ENCODE data around the gene PRIM2.
"Not testable (repeated sequence)": the region's sequence is repeated elsewhere in the genome, so short reads cannot be mapped to it uniquely, and the experiment has no call there.

Gene PRIM2

GRCh38 chr6:57317060-57317943 is at the start of gene PRIM2:
TSS of gene PRIM2 (plus strand) at chr6:57317630. CDS start at chr6:57318446, 816 bp downstream.
- FAIRE-seq = peak; percentile 94
- DNase-seq (ENCODE audit: extremely low spot score, insufficient read length, low read depth) = peak; percentile 73

- no peak for FAIRE-seq
- no peak for DNase-seq (ENCODE audit: extremely low spot score, insufficient read length, low read depth)
Measured at GRCh38 chr6:57268294-57268640, 49.2 kb upstream of the PRIM2 start.

GRCh38 chr6:57274113-57274824 is 43.2 kb upstream of the PRIM2 start:
- FAIRE-seq; DNase-seq (ENCODE audit: extremely low spot score, insufficient read length, low read depth): not testable (repeated sequence)

GRCh38 chr6:57275384-57275783 is 42.0 kb upstream of the PRIM2 start:
- FAIRE-seq (no peak), DNase-seq (ENCODE audit: extremely low spot score, insufficient read length, low read depth) (no peak)

- FAIRE-seq = no peak
- no peak for DNase-seq (ENCODE audit: extremely low spot score, insufficient read length, low read depth)
Measured at GRCh38 chr6:57276946-57277345, 40.5 kb upstream of the PRIM2 start.

GRCh38 chr6:57278570-57278969 is 38.9 kb upstream of the PRIM2 start:
- FAIRE-seq (no peak), DNase-seq (ENCODE audit: extremely low spot score, insufficient read length, low read depth) (no peak)

- no peak for FAIRE-seq
Measured at GRCh38 chr6:57279013-57279412, 38.4 kb upstream of the PRIM2 start.

GRCh38 chr6:57283106-57283505 is 34.3 kb upstream of the PRIM2 start:
- FAIRE-seq = no peak

More at GRCh38 chr6:57279013-57279412, 38.4 kb upstream of the PRIM2 start:
- no peak for DNase-seq (ENCODE audit: extremely low spot score, insufficient read length, low read depth)

GRCh38 chr6:57283911-57284455 is 33.4 kb upstream of the PRIM2 start:
- FAIRE-seq (no peak), DNase-seq (ENCODE audit: extremely low spot score, insufficient read length, low read depth) (no peak)

More at GRCh38 chr6:57283106-57283505, 34.3 kb upstream of the PRIM2 start:
- no peak for DNase-seq (ENCODE audit: extremely low spot score, insufficient read length, low read depth)

GRCh38 chr6:57288136-57288535 is 29.3 kb upstream of the PRIM2 start:
- DNase-seq (ENCODE audit: extremely low spot score, insufficient read length, low read depth); FAIRE-seq: not testable (repeated sequence)

GRCh38 chr6:57293472-57293871 is 24.0 kb upstream of the PRIM2 start:
- FAIRE-seq; DNase-seq (ENCODE audit: extremely low spot score, insufficient read length, low read depth): not testable (repeated sequence)

- FAIRE-seq = no peak
Measured at GRCh38 chr6:57294862-57295445, 22.5 kb upstream of the PRIM2 start.

GRCh38 chr6:57297505-57297904 is 19.9 kb upstream of the PRIM2 start:
- no peak for DNase-seq (ENCODE audit: extremely low spot score, insufficient read length, low read depth)
- FAIRE-seq = no peak

More at GRCh38 chr6:57294862-57295445, 22.5 kb upstream of the PRIM2 start:
- no peak for DNase-seq (ENCODE audit: extremely low spot score, insufficient read length, low read depth)

GRCh38 chr6:57298741-57299140 is 18.7 kb upstream of the PRIM2 start:
- no peak for FAIRE-seq
- DNase-seq (ENCODE audit: extremely low spot score, insufficient read length, low read depth) = no peak

- DNase-seq (ENCODE audit: extremely low spot score, insufficient read length, low read depth) (no peak), FAIRE-seq (no peak)
Measured at GRCh38 chr6:57301757-57302156, 15.7 kb upstream of the PRIM2 start.

- DNase-seq (ENCODE audit: extremely low spot score, insufficient read length, low read depth) (no peak), FAIRE-seq (no peak)
Measured at GRCh38 chr6:57302477-57302876, 15.0 kb upstream of the PRIM2 start.

GRCh38 chr6:57303931-57304681 is 13.3 kb upstream of the PRIM2 start:
- no peak for DNase-seq (ENCODE audit: extremely low spot score, insufficient read length, low read depth)
- no peak for FAIRE-seq

- DNase-seq (ENCODE audit: extremely low spot score, insufficient read length, low read depth) (no peak), FAIRE-seq (no peak)
Measured at GRCh38 chr6:57305107-57305506, 12.3 kb upstream of the PRIM2 start.

- FAIRE-seq (no peak), DNase-seq (ENCODE audit: extremely low spot score, insufficient read length, low read depth) (no peak)
Measured at GRCh38 chr6:57305761-57306160, 11.7 kb upstream of the PRIM2 start.

GRCh38 chr6:57306273-57306672 is 11.2 kb upstream of the PRIM2 start:
- no peak for FAIRE-seq
- no peak for DNase-seq (ENCODE audit: extremely low spot score, insufficient read length, low read depth)
